Fibroblast of mammary gland (primary cell): ENCODE results near the gene IL1A.

ENCODE experiments used
- DNase-seq: peaks from one replicate; pipeline ENCODE4 v3.0.0-alpha.2; 2010; ENCODE audit warnings: low read depth
- H3K4me3 ChIP-seq: 2 replicates; pipeline ENCODE4 v1.5.1; 2011; ENCODE audit warnings: low read depth, mild to moderate bottlenecking, low read length, moderate library complexity; ENCODE audit not compliant: control insufficient read depth
- CTCF ChIP-seq: conservative IDR thresholded peaks from 2 replicates; pipeline ENCODE4 v1.5.1; 2011; ENCODE audit warnings: low read depth, low read length, inconsistent platforms; ENCODE audit not compliant: control insufficient read depth, insufficient read depth

Gene IL1A

GRCh38 chr2:112811276-112811831 lies 27.1 kb upstream of the IL1A start:
- no peak for TF ChIP-seq CTCF

GRCh38 chr2:112809112-112809511 lies 24.8 kb upstream of the IL1A start:
- no peak for TF ChIP-seq CTCF
- DNase-seq: no peak
- H3K4me3 ChIP-seq: no peak overlapping the region

More at GRCh38 chr2:112811276-112811831, 27.1 kb upstream of the IL1A start:
- no peak overlapping the region for H3K4me3 ChIP-seq
- no peak for DNase-seq

GRCh38 chr2:112807233-112807807 lies 23.0 kb upstream of the IL1A start:
- DNase-seq: no peak
- no peak overlapping the region for H3K4me3 ChIP-seq
- TF ChIP-seq CTCF: no peak

GRCh38 chr2:112805542-112805941 lies 21.2 kb upstream of the IL1A start:
- DNase-seq: no peak

GRCh38 chr2:112803691-112804521 lies 19.6 kb upstream of the IL1A start:
- H3K4me3 ChIP-seq: no peak overlapping the region
- no peak for TF ChIP-seq CTCF
- DNase-seq: peak; percentile 80

More at GRCh38 chr2:112805542-112805941, 21.2 kb upstream of the IL1A start:
- H3K4me3 ChIP-seq: no peak overlapping the region
- no peak for TF ChIP-seq CTCF

- no peak overlapping the region for H3K4me3 ChIP-seq
- DNase-seq: no peak
- TF ChIP-seq CTCF: no peak
Measured at GRCh38 chr2:112800881-112801583, 16.7 kb upstream of the IL1A start.
